Brain pericyte (primary cell): ENCODE data around the gene TMEM86A.

Experiments used
- DNase-seq: peaks from one replicate; pipeline ENCODE4 v3.0.0-alpha.2; 2012; ENCODE audit warnings: low read depth, low spot score

The TMEM86A gene

GRCh38 chr11:18700375-18700774 is 1.8 kb downstream of the TMEM86A start:
- DNase-seq, result no peak

DNA sequence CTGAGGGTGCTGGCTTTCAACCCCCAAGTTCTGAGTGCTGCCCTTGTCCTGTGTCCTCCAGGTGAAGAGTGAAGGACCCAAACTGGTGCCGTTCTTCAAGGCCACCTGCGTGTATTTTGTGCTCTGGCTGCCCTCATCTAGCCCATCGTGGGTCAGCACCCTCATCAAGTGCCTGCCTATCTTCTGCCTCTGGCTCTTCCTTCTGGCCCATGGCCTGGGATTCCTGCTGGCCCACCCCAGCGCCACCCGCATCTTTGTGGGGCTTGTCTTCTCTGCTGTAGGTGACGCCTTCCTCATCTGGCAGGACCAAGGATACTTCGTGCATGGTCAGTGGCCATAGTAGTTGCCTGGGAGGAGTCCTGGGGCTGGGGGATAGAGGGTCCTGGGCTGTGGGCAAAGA is 2.3 kb downstream of the TMEM86A start:
- DNase-seq, result no peak

DNA sequence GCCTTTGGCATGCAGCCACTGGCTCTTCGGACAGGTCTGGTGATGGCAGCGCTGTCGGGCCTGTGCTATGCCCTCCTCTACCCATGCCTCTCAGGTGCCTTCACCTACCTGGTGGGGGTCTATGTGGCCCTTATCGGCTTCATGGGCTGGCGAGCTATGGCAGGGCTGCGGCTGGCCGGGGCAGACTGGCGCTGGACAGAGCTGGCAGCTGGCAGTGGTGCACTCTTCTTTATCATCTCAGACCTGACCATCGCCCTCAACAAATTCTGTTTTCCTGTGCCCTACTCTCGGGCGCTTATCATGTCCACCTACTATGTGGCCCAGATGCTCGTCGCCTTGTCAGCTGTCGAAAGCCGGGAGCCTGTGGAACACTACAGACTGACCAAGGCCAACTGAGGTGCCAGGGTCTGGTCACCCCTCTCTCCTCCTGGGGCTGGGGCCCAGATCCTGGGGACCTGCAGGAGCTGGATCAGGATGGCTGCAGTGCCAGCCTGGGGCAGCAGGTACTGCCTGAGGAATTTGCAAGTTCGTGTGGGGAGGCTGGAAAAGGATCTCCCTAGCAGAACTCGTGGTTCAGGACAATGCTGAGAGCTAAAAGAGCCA is 3.1 kb downstream of the TMEM86A start:
- no peak for DNase-seq

- no peak for DNase-seq
These were observed 4.6 kb downstream of the TMEM86A start for GRCh38 chr11:18703001-18703763.

DNA sequence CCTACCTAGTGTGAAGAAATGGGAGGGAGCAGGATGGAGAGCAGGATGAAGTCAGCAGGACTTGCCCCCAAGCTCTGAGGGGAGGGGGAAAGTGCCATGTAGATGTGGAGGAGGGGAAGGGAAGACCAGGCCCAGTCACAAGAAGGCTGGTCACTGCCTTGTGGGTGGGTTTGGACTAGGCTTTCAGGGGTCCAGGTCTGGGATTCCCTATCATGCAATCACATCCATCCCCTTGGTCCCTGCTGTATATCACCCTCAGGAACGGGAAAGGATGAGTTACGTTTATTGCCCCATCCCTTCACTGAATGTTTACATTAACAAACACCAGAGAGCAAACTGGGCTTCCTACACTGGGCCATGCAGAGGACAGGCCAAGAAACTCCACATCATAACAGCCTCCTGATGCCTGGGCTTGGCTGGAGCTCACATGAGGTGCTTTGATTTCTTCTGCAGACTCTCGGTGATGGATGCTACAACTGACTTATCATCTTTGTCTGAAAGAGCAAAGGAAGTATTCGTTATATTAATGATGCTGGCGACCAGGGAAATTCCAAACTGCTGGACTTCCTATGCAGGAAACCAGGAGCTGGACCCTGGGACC is 5.6 kb downstream of the TMEM86A start:
- DNase-seq, result no peak

- no peak for DNase-seq
These were observed 6.1 kb downstream of the TMEM86A start for GRCh38 chr11:18704698-18705097.

DNA sequence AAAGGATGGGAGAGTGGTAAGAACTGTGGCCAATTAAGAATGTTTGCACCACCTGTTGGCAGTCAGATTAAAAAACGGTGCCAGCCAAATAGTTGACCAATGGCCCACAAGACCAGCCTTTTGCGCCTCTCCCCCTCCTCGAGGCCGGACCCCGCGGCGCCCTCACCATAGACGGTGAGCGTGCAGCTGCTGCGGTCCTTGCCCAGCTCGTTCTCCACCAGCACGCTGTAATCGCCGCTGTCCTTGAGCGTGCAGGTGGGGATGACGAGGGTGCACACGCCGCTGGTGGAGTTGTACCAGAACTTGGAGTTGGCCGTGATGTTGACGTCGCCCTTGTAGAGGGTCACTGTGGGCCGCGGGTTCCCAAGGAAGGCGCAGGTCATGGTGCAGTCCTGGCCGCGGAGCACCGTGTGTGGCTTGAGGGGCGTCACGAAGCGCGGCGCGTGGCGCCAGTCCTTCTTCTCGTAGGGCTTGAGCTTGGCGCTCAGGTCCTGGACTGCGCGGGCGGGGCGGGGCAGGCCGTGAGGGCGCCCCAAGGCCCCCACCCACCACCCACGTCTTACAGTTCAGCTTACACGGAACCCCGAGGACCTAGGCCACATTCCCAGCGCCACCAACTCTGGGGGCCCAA is 7.2 kb downstream of the TMEM86A start:
- no peak for DNase-seq

- no peak for DNase-seq
These were observed 8.0 kb downstream of the TMEM86A start for GRCh38 chr11:18706330-18707243.

- DNase-seq, result no peak
These were observed 9.3 kb downstream of the TMEM86A start for GRCh38 chr11:18707811-18708340.

DNA sequence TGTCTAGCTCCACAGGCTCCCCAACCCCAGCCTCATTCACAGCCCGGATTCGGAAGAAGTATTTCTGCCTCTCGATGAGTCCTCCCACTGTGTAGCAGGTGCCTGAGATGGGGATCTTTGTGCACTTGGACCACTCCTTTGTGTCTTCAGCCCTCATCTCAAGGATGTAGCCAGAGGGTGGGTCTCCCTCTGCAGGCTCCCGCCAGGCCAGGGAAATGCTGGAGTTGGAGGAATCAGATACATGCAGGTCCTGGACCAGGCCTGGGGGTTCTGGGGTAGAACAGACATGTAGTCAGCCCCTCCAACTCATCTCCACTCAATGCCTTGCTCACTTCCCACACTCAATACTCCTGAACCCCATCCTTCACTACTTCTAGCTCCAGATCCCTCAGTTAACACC is 10.8 kb downstream of the TMEM86A start:
- no peak for DNase-seq

- no peak for DNase-seq
These were observed 12.0 kb downstream of the TMEM86A start for GRCh38 chr11:18710545-18710944.

GRCh38 chr11:18713646-18714442 is 15.3 kb downstream of the TMEM86A start:
- DNase-seq, result no peak

GRCh38 chr11:18714443-18714780 is 15.8 kb downstream of the TMEM86A start:
- DNase-seq, result no peak

GRCh38 chr11:18715476-18715875 is 16.9 kb downstream of the TMEM86A start:
- no peak for DNase-seq

GRCh38 chr11:18720091-18720807 is 21.7 kb downstream of the TMEM86A start:
- DNase-seq, result no peak

DNA sequence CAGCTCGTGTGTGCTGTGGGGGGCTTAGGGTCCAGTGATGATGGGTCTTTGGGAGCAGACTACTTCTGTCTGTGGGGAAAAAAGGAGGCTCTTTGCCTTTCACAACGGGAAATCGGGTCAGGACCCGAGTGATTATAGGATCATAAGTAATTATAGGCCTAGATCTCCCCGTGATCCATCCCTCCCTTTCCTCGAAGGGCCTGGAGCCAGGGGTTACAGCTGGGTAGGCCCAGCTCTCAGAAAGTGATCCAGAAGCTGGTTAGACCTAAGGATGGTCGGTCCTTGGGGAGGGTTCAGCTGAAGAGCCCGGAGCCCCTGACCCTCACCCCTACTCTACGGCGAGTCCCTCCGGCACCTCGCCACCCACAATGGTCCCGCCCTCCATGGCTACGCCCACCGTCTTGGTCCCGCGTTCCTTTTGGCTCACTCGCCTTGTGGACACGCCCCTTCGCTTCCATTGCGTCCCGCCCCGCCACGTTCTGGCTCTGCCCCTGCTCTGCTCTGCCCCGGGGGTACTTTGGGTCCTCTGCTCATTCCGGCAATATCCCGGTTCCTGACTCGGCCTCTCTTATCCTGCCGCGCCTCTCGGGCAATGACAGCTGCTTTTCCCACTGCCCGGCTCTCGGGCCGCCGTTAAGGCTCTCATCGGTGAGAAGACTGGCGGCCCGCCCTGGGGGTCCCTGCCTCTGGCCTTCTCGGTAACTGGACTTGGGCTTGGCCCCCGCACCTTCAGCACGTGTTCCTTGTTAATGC is 22.4 kb downstream of the TMEM86A start:
- no peak for DNase-seq

DNA sequence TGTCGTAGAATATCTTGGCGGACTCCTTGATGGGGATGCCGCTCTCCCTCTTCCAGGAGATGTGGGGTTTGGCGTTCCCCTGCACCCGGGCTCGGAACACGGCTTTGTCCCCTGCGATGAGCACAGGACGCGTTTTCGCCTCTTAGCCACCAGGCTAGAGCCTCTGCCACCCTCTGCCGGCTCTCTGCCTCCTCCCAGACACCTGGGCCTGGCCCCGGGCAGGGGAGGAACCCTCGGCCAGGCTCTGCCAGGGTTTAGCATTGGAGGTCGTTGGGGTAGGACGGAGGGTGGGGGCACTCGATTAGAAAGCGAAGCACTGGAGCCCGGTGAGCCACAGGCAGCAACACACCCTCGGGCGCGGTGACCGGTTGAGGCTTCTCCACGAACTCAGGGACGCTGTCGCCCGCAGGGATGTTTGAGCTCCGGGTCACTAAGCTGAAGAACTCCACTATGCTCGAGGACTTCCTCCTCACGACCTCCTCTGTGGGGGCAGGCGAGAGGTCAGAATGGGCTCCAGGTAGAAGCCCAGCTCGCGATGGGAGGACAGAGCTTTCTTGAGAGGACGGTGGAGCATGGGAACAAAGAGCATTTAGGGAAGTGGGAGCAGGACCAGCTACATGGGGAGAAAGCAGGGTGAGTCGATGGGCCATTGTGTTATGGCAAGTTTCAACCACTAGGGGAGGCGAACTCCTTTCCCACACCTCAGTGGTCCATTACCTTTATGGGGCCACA is 23.1 kb downstream of the TMEM86A start:
- no peak for DNase-seq

DNA sequence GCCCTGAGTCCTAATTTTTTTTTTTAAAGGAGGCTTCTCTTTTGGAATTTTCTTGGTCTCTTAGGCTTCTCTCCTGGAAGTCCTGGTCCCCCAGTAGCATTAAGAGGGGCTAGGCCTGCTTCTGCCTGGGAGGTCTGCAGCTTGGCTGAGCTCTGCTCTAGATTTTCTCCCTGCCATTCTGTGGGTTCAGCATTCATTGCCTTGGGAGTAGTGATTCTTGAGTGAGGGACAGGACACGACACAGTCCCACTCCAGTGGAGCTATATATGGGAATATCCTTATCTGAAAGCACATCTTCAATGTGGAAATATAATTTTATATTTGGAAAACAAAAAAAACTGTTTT is 23.7 kb downstream of the TMEM86A start:
- no peak for DNase-seq

DNA sequence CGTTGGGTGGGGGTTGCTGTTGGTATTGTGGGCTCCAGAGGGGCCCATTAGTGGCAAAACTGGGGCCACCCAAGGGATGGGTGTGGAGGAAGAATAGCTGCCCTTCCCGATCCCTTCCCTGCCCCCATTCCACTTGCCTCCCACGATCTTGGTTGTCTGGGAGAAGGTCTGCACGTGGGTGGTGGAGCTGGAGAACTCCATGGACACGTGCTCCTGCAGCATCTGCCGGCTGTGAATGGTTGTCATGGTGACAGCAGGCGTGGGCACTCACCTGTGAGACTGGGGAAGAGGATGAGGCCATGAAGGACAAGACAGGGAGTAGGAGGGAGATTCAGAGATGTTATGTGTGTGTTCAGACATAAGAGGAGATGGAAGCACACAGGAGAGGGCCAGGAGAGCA is 25.4 kb downstream of the TMEM86A start:
- DNase-seq, result no peak
